ENCODE data around the gene SMARCA2.

DNA sequence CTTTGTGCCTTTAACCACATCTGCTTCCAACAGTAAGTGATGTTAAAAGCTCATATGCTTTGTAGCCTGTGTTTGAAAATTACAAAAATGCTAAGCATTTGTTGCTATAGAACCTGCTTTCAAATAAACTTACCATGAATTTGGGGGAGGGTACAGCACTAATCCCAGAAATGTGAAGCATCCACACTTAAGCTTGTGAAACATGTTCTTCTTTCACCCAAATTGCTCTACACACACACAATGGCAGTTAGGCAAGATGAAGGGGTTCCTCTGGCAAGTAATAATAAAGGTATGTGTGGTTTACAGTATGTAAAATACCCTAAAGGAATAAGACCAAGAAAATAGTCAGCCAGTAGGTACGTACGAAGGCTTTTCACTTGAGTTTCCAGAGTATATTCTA is 165.6 kb downstream of the SMARCA2 start:
- TF ChIP-seq, protein P1, sequence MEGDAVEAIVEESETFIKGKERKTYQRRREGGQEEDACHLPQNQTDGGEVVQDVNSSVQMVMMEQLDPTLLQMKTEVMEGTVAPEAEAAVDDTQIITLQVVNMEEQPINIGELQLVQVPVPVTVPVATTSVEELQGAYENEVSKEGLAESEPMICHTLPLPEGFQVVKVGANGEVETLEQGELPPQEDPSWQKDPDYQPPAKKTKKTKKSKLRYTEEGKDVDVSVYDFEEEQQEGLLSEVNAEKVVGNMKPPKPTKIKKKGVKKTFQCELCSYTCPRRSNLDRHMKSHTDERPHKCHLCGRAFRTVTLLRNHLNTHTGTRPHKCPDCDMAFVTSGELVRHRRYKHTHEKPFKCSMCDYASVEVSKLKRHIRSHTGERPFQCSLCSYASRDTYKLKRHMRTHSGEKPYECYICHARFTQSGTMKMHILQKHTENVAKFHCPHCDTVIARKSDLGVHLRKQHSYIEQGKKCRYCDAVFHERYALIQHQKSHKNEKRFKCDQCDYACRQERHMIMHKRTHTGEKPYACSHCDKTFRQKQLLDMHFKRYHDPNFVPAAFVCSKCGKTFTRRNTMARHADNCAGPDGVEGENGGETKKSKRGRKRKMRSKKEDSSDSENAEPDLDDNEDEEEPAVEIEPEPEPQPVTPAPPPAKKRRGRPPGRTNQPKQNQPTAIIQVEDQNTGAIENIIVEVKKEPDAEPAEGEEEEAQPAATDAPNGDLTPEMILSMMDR (IDR thresholded peaks at IDR 0.05): no peak
- no peak for TF ChIP-seq POLR2A (IDR thresholded peaks at IDR 0.05)

Data from adrenal gland (tissue), 5 donors.